Stimulated activated CD8-positive, alpha-beta memory T cell treated with anti-CD3 and anti-CD28 coated beads, Interleukin-2, amount 100 ng/mL, for 48 hours (primary cell): ENCODE measurements around the gene SLC24A3.

Experiments
- DNase-seq, 2 donors: peaks; one replicate each; pipeline ENCODE4 v3.0.0-alpha.2; 2020; ENCODE audit warnings: low read depth in 2 of 2

SLC24A3 gene

GRCh38 chr20:19271879-19272651, 59.6 kb downstream of the SLC24A3 start:
- DNase-seq: no peak

DNA sequence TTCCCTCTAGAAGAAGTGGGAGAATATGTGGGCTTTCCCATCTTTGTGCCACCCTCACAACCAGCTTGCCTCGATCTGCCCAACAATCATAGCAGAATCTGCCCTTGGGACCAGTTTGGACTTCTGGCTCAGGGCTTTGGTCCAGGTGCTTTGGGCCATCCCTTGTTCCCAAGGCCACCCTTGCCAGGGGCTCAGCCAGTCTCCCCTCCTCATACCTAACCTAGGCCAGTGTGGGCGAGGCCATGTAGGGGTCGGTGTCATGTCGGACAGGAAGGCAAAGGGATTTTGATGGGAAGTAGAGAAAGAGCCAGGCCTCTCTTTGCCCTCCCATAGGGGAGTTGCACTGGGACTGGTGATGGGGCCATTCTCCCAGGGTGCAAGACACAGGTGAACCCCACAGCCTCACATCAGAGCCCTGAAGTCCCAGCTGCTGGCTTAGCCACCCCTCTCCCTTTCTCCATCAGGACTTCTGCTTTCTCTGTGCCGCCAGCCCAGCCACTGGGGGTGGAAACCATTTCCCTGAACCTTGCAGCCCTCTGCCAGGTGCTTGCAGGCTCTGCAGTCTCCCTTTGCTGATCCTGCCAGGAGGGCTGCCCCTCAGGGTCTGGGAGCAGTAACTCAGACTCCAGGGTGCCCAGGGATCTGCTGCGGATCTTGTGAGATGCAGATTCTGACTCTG, 60.7 kb downstream of the SLC24A3 start:
- no peak for DNase-seq

DNA sequence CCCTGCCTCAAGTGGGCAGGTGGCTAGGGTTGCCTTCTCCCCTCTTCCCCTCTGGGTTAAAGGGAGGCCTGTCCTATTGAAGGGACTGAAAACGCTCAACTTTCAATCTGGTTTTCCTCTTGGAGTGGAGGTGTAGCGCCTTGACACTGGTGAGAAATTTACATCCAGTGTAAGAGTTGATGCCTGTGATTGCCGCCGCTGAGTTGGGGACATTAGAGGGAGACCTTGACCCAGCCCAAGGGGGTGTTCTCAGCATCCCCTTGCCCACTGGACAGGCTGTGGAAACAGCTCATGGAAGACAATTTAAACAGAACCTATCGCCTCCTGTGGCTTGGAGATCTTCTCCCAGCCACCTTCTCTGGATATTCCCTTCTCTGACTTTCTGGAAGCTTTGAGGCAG, 61.6 kb downstream of the SLC24A3 start:
- DNase-seq: no peak

DNA sequence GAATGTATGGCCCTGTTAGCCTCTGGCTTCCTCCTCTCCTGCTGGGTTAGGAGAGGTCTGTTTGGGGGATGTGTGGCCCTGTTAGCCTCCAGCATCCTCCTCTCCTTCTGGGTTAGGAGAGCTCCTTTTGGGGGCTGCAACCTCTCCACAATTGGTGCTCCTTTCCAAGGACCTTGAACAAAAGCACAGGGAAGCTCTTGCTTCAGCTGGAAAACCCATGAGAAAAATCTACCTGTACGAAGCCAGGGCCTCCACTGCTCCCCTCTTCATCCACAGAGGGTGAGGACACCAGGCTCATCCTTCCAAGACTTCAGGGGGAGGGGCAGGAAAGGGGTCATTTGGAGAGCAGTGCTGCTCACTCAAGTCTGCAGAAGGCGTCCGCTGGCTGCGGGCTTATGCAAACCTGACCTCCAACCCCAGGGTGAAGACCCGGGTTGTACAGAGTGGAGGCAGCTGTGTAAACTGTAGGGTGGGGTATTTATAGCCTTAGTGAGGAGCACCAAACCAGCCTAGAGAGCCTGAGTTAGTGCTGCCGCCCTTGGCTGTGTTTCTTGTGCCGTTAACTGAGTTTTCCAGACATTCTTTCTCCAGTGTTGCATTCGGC, 62.1 kb downstream of the SLC24A3 start:
- DNase-seq: no peak

- no peak for DNase-seq
These were observed 62.7 kb downstream of the SLC24A3 start for GRCh38 chr20:19275038-19275629.

DNA sequence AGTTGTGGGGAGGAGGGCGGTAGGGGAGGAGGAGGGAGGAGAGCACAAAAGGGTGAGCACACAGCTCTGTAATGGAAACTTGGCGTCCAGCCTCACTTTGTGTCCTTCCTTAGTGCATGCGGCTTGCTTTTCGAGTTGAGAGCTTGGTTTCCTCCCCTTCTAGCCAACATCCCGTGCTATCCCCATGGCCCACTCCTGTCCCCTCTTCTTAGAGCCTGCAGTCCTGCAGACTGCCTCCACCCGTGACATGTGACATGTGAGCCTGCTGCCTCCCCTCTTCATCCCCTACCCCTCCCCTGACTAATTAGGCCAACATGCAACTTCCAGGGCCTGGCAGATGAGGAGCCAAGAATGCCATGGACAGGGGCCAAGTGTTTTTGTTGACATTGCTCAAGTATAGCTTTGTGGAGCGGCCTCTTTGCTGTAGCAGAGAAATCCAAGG, 63.2 kb downstream of the SLC24A3 start:
- DNase-seq: no peak

DNA sequence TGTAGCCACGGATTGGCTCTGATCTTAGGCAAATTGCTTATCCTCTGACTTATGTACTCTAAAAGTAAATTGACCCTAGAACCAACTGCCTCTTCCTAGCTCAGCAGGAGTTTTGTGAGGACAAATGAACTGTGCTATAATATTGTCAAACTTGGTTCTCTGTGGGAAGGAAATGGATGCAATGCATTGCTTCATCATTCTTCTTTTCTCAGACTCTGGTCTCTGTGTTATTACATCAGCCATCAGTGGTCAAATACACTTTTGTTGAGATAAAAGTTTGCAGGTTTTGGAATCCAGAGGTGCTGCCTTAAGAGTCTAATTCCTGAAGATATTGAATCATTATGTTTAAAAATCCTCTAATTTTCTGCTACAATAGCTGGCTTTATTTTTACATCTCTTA, 64.9 kb downstream of the SLC24A3 start:
- no peak for DNase-seq

DNA sequence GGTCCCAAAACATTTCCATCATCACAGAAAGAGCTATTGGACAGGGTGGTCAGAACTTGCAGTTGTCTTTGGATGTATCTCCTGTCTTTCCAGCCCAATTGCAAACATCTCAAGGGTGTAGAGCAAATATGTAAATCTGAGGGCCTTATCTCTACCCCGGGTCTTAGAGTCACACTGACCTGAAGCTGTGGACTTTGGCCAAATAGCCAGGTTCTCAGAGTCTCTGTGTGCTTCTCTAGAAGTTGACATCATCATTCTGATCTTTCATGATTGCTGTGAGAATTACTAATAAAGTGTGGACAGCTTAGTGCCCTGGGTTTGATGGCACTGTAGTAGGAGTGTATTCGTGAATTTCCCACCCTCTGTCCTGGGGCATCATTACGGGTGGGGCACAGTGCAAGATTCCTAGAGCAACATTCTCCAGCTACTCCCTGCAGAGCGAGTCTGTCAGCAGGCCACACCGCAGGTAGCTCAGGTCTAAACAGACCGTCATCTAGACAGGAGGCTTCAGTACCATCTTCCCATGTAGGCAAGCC, 71.1 kb downstream of the SLC24A3 start:
- DNase-seq: no peak

DNA sequence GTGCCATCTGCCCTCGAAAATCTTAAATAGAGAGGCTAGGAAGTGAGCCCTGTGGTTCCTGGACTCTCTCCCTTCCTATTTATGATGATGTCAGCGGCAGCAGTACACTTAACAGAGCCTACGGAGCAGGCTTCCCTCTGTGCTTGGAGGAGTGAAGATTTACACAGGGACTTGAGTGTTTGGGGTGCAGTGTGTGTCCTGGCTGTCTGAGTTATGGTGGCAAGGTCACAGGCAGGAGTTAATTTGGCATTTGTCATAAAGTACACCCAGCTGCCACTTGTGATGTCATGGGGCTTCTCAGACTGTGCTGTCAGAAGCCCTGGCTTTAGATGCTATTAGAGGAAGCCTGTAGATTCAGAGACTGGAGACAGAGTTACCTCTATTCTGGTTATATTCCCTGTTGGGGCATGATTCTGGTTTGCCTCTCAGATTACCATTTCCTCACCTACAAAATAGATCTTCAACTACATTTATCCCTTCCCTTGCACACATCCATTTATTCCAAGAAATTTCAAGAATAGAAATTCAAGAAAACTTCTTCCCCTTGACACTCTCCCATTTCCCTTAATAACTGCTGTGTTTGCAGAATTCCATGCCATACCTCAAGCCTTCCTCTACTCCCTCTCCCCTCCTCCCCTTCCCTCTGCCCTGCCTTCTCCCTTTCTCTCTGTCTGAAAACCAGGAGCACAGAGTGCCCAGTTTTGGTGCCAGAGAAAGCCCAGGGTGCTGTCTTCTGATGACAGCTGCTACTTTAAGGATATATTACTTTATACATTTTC, 72.1 kb downstream of the SLC24A3 start:
- no peak for DNase-seq

- no peak for DNase-seq
These were observed 73.0 kb downstream of the SLC24A3 start for GRCh38 chr20:19285436-19285835.

- DNase-seq: no peak
These were observed 75.6 kb downstream of the SLC24A3 start for GRCh38 chr20:19288061-19288460.

DNA sequence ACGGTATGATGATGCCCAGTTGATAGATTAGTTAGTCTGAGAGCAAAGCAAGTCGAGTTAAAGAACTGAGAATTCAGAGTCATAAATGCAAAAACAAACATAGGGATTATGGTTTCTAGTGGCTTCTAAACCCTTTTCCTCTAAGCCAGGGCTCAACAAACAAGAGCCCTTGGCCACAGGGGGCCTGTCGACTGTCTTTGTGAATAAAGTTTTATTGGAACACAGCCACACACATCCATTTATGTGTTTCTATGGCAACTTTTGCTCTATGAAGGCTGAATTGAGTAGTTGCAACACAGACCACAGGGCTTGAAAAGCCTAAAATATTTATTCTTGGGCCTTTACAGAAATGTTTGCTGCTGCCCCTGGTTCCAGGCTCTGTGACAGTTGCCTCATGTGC, 76.2 kb downstream of the SLC24A3 start:
- no peak for DNase-seq

DNA sequence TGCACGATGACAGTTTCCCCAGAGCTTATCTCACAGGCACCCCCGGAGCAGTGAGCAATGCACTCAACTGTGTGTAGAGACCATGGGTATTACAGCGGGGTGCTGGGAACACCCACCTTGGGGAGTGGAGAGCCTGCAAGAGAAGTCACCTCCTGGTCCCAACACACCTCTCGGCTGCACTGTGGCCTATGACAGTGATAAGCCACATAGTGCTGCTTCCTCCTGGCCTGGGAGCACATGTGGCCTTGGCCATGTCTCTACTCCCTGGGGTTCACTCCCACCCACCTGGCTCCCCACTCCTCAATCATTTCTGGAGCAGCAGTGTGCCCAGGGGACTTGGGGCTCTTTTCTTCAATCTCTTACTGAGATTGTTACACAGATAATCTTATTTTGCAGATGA, 77.0 kb downstream of the SLC24A3 start:
- DNase-seq: no peak

GRCh38 chr20:19291024-19291817, 78.8 kb downstream of the SLC24A3 start:
- no peak for DNase-seq

GRCh38 chr20:19291818-19292132, 79.3 kb downstream of the SLC24A3 start:
- DNase-seq: no peak

DNA sequence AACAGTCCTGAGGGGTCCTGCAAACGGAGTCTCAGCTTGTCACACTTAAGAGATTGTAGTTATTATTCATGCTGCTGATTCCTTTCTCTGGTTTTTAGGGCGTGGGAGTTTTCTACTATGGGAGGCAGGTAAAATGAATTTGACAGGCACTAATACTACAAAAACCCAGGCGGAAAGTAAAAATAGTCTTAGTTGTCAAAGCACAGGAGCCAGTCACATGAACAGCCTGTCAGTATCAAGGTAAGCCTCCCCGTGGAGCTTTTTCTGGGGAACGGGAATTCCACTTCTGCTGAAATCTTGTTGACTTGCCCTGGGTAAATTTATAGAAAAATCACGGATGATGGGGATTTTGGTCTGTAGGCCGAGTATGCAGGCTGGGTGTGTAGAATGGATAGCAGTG, 79.8 kb downstream of the SLC24A3 start:
- DNase-seq: no peak

DNA sequence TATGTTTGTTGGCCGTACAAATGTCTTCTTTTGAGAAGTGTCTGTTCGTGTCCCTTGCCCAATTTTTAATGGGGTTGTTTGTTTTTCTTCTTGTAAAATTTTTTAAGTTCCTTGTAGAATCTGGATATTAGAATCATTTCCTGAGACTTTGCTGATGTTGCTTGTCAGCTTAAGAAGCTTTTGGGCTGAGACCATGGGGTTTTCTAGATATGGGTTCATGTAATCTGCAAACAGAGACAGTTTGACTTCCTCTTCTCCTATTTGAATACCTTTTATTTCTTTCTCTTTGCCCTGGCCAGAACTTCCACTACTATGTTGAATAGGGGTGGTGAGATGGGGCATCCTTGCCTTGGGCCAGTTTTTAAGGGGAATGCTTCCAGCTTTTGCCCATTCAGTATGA, 82.6 kb downstream of the SLC24A3 start:
- DNase-seq: no peak

- DNase-seq: no peak
These were observed 86.2 kb downstream of the SLC24A3 start for GRCh38 chr20:19298652-19299051.

DNA sequence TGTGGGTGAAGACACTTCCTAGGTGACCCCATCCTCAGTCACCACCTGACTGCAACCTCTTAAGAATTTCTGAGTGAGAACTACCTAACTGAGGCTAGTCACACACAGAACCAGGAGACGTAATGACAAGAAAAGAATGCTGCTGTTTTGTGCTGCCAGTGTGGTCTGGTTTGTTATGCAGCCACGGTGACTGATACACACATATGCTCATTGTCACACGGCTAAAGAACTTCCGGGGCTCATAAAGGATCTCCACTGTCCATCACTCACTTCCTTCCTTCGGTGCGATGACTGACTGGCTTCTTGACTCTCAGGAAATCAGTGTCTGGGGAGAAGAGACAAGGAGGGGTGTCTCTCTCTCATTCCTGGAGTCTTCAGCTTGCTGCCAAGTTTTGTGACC, 88.0 kb downstream of the SLC24A3 start:
- no peak for DNase-seq

DNA sequence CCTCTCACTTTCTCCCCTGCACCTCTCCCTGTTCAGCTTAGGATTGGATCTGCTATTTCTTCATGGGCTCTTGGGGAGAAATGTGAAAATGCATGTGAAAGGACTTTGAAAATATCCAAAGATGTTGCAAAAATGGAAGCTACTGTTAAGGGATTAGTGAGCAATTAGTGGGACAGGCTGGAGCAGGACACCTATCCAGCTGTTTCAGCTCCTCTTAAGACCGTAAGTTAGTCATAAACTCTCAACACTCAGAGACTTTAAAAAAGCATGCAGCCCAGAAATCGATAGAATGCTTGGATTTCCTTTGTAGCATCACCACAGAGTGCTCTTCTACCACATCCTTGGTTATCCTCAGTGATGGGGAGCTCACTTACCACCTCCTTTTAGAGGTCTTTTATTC, 88.7 kb downstream of the SLC24A3 start:
- DNase-seq: no peak

DNA sequence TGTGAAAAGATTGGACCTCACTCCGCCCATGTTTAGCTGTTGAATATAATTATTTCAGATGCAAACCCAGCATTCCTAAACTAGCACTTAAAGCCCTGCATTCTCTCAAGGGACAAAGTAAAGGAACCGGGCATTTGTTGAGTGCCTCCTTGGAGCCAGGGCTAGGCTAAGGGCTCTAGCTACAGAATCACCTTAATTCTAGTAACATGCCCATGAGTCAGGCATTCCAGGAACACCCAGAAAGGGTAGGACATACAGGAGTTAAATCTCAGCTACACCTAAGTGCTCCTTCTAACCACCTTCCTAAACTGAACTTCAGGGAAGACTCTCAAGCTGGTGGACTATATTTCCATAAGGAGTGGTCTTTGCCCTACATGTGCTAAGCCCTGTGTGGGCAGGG, 89.4 kb downstream of the SLC24A3 start:
- DNase-seq: no peak
